CD4-positive, alpha-beta T cell treated with Interferon gamma for 1 hour (primary cell): Measurements from ENCODE around the gene LOXHD1.

Experiments used
- DNase-seq: peaks from one replicate; pipeline ENCODE4 v3.0.0-alpha.2; 2020

Gene LOXHD1, protein sequence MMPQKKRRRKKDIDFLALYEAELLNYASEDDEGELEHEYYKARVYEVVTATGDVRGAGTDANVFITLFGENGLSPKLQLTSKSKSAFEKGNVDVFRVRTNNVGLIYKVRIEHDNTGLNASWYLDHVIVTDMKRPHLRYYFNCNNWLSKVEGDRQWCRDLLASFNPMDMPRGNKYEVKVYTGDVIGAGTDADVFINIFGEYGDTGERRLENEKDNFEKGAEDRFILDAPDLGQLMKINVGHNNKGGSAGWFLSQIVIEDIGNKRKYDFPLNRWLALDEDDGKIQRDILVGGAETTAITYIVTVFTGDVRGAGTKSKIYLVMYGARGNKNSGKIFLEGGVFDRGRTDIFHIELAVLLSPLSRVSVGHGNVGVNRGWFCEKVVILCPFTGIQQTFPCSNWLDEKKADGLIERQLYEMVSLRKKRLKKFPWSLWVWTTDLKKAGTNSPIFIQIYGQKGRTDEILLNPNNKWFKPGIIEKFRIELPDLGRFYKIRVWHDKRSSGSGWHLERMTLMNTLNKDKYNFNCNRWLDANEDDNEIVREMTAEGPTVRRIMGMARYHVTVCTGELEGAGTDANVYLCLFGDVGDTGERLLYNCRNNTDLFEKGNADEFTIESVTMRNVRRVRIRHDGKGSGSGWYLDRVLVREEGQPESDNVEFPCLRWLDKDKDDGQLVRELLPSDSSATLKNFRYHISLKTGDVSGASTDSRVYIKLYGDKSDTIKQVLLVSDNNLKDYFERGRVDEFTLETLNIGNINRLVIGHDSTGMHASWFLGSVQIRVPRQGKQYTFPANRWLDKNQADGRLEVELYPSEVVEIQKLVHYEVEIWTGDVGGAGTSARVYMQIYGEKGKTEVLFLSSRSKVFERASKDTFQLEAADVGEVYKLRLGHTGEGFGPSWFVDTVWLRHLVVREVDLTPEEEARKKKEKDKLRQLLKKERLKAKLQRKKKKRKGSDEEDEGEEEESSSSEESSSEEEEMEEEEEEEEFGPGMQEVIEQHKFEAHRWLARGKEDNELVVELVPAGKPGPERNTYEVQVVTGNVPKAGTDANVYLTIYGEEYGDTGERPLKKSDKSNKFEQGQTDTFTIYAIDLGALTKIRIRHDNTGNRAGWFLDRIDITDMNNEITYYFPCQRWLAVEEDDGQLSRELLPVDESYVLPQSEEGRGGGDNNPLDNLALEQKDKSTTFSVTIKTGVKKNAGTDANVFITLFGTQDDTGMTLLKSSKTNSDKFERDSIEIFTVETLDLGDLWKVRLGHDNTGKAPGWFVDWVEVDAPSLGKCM (N-terminal part only)

DNA sequence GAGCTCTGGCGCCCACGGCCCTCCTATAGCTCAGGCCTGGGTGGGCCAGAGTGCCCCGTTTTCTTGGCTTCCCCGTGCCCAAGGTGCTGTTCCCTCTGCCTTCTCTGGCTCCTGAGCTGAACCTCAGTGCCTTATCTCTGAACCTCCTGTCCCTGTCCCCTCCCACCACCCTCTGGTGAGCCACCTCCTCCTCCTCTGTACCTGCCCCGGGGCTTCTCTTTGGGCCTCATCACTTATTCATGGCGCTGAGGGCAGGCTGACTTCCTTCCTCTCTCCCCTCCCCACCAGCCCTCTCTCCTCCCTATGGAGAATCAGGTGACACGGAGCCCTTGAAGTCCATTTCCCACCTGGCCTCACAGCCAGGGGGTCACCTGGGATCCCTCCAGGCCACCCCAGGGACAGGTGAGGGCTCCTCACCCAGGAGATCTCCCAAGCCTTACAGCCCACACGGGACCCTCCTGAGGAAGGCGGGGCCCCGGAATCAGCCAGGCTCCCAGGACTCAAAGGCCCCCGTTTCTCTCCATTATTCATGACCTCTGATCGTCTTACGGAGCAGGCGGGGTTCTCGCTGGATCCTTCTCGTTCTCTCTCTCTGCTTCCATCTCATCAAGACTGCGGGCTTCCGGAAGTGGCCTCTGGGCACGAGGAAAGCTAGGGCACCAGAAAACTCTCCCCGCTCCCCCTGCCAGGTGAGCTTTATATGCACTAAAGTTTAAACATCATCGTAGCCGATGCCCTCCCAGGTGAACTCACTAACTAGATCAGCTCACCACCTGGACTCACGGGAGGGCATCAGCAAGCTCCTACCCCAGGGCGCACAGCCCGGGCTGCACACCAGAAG lies at the start of gene LOXHD1:
Gene LOXHD1 (minus strand): TSS at position 106 of the 841 bp plus-strand sequence. CDS start 187 bp downstream, outside the sequence.
- no peak for DNase-seq

DNA sequence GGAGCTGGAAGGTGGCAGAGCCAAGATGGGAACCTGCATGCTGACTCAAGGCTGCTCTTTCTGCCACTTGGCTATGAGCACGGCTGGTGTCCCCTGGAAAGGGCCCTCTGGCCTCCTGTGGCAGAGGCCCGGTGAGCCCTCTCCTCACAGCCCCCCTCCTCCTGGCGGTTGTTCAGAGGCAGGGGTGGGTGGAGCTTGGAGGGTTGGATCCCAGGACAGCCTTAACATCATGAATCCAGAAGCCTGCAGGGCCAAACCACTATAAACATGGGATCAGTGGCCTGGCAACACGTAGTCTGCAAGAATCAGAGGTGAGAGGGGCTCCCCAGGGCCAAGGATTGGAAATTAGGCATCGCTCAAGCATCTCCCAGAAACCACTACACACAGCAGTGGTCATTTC lies 48.5 kb upstream of the LOXHD1 start:
- DNase-seq = no peak

DNA sequence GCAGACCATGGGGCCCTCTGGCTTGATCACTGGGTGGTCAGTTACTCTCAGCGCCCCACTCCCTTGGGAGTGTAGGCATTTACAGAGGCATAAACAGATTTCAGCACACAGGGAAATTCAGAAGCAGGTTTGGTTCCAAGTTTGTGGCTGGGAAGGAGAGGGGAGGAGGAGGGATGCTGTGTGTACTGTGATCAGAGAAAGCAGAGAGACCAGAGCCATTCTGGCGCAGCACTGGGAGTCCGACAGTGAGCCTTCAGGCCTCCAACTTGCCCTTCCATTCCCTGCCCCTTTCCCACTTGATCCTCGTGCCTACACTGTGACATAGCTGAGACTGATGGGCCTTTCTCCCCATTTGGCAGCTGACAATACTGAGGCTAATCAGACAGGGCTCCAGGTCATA lies 47.8 kb upstream of the LOXHD1 start:
- no peak for DNase-seq

DNA sequence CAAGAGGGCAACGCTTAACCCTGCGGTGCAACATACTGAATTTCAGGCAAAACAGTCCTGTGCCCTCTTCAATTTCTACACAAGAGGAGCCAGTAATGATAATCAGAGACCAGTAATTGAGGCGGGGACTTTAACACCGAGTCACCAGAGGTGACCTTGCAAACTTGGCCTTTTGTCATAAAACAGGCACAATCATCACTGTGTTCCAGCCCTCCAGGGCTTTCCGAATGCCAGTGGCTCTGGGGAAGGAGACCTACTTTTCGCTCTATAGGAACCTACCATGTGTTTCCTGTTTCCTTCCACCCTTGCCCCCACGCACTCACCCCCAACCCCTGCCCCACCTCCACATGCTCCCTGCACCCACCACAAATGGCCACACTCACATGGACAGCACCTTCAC lies 47.2 kb upstream of the LOXHD1 start:
- DNase-seq = no peak

DNA sequence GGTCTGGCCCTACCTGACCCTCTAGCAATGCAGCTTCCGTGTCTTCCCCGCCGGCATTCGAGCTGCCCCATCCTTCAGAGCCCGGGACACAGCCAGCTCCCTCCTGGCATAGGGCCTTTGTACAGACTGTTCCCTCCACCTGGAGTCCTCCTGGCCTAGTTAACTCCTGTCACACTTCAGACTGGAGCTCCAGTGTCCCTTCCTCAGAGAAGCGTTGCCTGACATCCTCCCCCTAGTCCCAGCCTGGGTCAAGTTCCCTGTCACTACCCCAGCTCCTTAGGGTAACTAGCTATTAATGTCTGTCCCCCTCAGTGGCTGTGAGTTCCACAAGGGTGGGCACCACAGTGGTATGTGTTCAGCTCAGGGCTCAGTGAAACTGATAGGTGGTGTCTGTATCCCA lies 45.5 kb upstream of the LOXHD1 start:
- DNase-seq = no peak

DNA sequence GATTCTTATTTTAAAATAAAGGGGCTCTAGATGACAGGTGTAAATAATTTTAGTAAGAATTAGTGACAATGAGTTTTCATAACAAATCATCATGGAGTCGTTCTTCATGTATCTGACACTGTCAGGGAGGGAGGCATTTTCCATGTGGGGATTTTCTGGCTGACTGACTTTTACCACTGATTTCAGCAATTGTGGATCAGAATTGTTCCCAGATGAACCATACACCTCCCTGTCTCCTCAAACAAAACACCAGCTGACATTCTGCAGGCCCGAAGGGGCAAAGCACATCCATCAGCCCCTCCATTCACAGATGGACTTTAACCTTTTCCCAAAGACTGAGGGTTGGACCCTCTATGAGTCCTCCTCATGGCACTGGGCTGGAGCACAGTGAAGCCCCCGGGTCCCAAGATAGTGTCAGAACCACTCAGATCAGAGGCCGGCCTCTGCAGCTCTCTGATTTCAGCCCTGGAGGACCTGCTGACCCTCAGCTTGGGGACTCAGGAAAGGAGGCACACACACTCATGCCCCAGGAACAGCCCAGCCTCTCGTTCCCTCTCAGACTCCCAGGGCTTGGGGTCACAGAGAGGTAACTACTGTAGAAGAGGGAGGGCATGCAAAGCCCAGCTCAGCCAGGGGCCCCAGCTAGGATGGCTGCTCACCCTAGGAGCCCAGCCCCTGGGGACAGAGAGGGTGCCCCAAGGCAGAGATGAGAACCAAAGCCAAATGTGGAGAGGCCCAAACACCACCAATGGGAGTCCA lies 43.2 kb upstream of the LOXHD1 start:
- no peak for DNase-seq

DNA sequence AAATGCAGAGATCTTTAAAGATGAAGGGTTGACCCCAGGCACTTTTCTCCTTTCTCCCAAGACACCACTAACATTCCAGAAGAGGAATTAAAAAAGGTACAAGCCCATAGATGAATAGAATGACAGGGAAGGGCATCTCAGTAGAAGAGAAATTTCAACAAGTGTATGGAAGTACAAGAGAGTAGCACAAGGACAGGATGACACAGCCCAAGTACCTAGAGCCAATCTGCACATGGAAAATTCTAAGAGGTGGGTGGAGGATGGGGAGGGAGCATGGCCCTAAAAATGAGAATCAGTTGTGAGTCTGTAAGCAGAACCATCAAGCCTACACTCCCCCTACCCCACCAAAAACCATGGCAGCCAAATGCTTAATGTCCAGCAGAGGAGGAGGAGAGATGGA lies 39.7 kb upstream of the LOXHD1 start:
- DNase-seq = no peak

DNA sequence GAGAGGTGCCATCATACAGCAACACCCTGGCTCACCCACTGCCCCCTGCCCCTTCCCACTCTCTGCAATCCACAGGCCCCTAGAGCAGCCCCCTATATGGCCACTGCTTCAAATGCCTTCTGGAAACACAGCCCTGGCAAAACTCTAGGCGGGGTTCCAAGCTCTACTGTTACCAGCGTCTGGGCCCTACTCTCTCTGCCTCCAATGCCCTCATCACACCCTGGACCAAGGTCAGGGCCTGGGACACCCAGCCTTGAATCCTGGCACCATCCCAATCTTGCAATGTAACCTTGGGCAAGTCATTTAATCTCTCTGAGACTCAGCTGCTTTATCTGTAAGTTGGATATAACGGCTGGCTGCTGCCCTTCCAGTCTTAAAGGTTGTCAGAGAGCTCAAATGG lies 39.2 kb upstream of the LOXHD1 start:
- no peak for DNase-seq

DNA sequence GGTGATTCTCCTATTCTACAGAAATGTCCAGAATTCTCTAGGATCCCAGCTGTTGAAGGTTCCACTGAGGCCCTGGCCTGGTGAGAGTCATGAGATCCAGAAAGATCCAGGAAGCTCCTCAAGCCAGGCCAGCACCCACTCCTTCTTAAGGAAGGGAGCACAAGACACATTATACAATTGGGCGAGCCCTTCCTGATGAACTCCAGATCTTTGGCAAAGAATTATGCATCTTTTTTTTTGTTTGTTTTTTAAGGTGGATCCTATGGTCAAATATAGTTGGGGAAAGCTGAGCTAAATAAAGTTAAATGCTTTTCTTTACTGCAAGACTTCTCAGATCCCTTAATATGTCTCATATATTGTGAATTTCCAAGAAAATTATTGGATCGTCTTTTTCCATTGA lies 37.0 kb upstream of the LOXHD1 start:
- DNase-seq = no peak

DNA sequence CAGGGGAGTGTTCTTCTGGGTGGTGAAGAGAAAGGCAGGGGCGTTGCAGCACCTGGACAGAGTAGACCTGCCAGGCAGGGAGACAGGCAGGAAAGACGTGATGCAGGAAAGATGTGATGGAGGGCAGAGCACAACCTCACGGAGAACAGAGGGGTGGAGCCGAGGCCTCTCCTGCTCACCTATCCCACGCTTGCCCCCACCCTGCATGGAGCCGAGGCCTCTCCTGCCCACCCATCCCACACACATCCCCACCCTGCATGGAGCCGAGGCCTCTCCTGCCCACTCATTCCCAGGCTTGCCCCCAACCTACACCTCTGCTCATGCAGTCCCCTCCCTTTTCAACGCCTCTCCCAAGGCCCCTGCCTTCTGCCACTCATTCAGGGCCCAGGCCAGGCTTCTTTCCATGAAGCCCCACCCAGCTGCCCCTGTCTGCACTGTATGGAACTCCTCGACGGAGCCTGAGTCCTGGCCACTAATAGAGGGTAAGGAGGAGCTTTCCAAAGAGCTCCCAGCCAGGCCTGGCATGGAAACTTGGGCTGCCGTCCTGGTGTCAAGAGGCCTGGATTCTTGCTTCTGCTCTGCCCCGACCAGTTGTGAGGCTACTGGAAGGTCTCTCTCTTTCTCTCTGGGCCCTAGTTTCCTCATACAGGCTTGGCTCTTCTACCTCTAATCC lies 32.0 kb upstream of the LOXHD1 start:
- no peak for DNase-seq

DNA sequence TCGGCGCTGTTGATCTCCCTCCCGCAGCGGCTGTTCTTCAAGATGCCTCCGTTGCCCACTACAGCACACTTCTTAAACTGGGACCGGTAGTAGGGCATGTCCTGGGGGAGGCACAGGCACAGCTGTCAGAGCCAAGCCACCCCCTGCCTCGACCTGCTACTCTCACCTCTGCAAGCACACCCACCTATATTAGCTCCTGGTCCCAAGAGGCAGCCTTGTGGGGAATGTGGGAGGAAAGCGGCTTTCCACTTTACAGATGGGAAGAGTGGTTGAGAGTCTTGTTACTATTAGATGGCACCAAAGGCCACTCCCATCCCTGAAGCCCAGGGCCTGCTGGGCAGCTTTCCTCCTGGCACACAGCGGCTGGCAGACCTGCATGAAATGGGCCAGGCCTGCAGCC lies 29.2 kb upstream of the LOXHD1 start:
- no peak for DNase-seq

DNA sequence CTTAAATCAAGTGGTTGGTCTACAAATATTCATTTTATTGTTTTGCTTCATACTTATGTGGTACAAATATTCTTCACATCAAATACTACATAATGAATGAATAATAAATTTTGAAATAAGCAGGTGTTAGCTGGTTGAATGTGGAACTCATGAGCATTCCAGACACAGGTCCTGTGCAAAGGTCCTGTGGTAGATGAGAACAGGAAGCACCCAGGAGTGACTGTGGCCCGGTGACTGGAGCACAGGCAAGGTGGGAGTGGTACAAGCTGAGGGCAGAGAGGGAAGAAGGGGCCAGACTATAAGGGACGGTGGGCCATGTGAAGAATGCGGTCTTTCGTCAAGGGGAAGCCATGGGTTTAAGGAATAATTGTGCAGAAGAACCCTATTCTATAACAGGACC lies 26.2 kb upstream of the LOXHD1 start:
- DNase-seq = no peak

DNA sequence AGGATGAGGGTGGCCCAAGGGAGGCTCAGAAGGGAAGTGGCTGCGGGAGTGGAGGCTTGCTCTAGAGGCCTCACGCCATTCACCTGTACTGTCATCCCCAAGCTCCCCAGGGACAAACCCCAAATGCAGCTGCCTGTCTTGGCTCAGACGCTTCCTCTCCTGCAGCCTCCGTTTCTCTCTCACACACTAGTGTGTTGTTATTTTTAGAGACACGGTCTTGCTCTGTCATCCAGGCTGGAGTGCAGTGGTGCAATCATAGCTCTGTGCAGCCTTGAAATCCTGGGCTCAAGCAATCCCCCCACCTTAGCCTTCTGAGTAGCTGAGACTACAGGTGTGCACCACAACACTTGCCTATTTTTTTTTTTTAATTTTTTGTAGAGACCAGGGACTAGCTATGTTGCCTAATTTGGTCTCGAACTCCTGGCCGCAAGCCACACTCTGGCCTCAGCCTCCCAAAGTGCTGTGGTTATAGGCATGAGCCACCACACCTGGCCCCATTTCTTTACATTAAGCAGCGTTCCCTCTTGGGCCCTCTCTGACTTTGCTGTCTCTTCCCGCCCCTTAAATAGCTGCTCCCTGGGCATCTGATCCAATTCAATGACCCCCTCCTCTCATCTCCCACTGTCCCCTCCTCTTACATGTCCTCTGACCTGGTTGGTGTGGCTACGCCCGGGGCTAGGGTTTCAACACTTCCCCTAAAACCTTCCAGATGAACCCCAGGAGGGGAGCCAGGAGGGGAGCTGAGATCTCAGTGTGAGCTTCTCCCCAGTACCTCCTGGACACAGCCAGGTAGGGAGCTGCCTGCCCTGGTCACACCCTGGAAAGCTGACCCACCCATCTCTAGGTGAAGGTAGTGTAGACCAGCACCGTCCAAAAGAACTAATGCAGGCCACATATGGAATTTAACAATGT lies 24.0 kb upstream of the LOXHD1 start:
- DNase-seq = no peak

DNA sequence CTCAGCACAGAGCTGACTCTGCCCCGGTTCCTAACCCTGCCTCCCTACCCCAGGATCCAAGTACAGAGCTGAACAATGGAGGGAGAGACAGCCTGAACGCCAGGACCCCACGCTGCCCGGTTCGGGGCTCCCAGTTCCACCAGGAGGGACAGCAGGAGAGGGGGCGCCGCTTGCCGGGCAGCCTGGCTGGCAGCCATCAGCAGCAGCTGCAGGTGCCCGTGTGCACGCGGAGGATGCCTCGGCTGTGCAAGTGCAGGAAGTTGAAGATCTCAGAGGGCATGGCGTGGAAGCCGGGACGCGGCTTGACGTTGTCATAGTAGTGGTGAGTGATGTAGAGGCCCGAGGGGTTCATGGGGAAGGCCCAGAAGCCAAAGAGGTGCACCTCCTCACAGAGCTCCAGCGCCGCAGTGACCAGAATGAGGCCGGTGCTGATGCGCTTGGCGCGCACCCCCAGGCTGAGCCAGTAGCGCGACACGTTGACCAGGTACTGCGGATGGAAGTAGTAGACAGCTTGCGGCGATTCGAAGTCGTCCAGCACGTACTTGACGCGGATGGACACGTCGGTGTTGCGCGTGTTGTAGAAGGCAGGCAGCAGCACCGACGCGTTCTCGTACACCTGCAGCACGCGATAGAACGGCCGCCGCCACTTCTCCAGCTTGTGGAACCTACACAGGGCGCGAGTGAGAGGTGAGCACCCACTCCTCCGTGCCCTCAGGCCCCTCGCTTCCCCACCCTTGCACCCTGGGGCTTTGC lies 23.0 kb upstream of the LOXHD1 start:
- DNase-seq = no peak

DNA sequence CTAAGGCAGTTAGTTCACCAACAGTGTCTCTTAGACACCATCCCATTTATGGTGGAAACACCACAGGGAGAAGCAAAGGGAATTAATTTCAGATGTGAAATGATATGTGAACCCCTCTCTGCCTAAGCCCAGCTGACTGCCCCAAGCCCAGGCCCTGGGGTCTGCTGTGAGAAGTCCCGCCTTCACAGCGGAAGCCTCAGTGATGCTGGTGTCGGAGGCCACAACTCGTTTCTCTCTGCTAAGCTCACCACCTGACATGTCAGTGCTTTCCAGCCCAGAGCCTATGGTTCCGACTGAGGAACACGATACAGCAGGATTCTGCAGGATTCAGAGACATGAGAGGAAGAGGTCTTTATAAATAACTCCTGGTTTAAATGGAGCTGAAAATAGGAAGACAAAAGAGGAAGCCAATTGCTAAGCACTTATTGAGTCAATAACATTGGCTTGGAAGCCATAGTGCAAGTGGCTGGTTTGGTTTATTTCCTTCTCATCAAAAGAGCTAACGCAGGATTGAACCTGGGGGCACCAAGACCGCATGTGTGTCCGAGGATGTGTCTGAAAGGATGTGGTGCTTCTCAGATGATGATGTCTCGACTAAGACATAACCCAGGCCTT lies 21.9 kb upstream of the LOXHD1 start:
- no peak for DNase-seq

DNA sequence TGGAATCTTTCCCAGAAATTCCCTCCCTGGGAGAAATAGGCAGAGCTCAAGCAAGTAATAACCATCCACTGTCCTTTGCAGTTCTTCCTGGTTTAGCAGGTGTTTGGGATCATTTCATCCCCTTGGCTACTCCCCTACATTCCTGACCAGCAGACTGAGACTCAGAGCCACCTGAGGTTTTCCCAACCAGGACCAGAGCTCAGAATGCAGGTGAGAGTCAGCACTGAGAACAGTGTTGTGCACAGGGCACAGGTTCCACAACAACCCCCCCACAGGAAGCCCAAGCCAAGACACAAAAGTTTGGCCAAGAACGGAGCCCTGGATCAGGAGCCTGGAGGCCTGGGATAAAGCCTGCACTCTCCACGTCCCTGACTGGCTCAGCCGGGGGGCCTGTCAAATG lies 21.0 kb upstream of the LOXHD1 start:
- DNase-seq = no peak

DNA sequence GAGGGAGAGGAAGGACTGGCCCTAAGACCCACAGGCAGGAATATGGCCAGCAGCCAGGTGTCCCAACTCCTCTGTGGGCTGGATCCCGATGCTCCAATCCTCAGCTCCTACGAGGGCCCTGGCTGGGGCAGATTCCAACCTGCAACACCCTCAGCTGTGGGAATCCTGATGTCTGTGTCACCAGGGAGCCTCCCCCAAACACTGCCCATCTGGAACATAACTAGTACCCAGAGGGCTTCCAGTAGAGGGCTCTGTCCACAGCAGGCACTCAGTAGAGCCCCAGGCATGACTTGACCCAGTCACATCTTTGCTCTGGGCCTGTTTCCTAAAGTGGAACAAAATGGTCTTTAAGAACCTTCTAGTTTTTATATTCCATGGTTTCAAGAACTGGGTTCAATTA lies 20.6 kb upstream of the LOXHD1 start:
- DNase-seq = no peak

DNA sequence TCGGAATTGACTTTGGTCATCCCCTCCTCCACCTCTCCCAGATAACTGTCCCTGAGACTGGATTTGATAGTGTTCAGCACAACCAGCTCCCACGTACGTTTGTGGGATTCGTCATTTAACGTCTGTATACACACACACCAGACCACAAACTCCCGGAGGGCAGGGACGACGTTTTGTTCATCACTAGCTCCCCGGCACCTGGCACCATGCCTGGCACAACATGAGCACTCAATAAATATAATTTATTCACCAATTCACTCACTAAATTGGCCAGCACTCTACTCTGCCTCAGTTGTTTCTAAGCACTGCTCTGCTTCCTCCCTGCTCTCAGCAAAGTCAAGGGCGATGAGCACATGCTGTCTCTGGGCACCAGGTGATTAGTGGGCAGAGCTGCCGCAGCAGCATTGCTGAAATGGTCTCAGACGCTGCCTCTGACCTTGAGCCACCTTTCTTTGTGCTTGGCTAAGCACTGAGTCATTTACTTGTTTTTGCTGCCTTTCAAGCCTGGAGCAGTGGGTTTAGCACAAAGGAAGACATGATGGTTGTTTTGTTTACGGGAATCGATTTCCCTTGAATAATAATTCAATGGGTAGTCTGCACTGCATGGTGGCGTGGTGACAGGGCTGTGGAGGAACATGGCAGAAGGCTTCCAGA lies 19.3 kb upstream of the LOXHD1 start:
- DNase-seq = no peak
